GM19023 (cell line): ENCODE results near the gene ETNPPL.

Experiments used
- ATAC-seq: cut with Tn5 transposase; IDR thresholded peaks from one replicate; pipeline ENCODE4 v1.9.1; 2021; ENCODE audit warnings: mild to moderate bottlenecking, moderate library complexity; ENCODE audit not compliant: unreplicated experiment

ETNPPL gene

DNA sequence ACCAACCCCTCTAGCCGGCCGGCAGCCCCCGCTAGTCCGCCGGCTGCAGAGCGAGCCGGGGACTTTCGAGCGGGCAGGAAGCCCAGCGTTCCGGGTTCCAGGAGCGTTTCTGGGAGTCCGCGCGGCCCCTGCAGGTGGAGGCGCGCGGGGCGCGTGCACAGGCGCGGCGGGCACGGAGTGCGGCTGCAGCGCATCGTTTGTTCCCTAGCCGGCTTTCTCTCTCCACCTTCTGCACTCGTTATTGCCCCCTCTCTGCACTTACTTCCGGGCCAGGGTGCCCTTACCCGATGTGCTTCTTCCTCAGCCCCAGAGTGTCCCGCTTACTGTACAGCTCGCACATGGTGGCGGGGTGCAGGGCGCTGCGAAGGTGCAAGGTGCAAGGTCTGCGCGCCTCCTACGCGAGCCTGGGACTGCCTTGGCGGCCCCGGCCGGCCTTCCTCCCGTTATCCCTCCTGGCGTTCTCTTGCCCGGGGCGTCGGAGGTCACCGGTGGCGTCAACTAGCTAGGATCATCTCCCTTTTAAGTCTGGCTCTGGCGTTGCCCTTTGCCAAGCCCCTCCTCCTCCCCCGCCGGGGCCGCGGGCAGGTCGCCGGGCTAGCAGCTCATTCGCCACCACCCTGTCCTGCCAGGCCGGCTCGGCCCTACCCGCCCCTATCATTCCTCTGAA is at the start of gene ETNPPL:
Gene ETNPPL (minus strand): TSS at position 495 of the 667 bp plus-strand sequence. CDS start 155 bp downstream, at position 340.
- ATAC-seq, result no peak

DNA sequence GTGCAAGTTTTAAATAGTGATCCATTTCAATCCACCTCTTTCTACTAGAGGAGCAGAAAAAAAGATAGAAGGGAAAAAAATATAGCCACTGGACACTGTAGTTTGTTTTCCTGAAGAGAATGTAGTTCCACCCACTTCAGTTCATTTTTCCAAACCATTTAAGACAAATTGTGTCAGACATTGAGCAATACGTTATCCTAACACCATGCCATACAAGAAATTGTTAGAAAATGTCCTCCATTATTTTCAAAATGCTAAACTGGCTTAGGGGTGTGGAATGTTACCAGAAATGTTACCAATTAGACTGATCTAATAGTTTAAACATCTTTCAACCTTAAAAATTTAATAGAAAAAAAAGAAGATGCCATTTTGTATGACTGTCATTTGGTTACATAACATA is 48.6 kb upstream of the ETNPPL start:
- no peak for ATAC-seq

DNA sequence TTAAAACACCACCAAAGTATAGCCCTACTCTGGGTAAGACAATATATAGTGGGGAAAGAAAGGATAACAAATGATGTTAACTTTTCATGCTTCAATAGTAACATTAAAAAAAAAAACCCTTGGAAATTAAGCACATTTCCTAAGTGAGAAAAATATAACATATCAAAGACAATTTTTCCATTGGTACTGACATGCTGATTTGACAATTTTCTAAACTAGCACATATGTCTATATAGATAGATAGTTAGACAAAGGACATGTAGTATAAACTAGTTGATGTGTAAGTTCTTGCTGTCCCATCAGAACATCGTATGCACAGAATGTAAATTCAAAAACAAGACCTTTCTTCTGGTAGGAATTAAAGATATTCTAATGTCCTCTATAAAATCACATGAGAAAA is 47.2 kb upstream of the ETNPPL start:
- no peak for ATAC-seq

DNA sequence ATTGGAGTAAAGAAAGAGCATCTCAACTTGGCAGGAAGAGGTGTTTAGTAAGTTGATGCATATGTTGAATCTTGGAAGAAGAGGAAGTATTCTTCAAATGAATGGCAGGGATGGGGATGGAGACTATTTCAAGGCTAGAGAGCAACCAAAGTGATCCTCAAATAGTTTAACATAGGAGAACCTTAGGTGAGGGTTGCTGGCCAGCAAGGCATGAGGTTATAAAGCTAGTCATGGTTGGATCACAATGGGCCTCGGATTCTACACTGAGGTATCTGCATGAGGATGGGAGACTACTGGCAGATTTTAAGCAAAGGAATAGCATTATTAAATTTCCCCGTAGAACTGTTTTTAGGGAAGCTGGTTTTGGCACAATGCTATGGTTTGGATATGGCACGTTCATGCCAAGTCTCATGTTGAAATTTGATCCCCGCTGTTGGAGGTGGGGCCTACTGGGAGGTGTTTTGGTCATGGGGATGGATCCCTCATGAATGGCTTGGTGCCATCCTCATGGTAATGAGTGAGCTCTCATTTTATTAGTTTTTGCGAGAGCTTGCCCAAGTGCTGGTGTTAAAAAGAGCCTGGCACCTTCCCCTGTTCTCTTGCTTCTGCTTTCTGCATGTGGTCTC is 41.9 kb upstream of the ETNPPL start:
- no peak for ATAC-seq

DNA sequence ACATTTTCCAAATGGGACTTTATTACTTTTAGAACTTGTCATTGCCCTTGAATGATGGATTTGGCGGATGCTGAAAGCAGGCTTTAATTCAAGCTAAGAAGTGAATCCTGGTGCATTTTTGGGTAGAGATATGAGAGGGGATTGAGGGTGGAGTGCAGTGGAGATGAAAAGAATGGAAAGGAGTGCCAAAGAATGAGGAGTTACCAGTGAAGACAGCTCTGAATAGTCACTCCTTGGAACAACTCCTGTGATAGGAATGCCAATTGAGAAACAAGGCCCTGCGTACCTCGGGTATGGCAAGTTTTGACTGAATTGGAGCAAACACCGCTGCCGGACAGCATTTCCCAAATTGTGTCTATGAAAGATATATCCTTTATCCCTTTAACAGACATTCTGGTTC is 36.5 kb upstream of the ETNPPL start:
- no peak for ATAC-seq

DNA sequence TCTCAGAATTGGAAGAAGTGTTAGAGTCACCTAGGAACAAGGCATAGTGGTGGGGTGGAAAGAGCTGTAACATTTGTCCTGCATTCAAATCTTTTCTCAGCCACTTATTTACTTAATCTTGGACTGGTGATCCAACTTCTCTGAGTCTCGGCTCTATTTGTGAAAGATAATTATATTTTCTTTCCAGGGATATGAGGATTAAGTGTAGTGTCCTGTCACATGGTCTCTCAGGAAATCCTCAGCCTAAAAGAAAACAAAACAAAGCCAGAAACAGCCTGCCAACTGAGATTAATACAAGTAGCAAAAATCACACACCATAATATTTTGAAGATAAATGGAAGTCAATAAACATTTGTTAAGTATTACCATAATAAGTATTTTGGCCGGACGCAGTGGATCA is 33.3 kb upstream of the ETNPPL start:
- no peak for ATAC-seq

DNA sequence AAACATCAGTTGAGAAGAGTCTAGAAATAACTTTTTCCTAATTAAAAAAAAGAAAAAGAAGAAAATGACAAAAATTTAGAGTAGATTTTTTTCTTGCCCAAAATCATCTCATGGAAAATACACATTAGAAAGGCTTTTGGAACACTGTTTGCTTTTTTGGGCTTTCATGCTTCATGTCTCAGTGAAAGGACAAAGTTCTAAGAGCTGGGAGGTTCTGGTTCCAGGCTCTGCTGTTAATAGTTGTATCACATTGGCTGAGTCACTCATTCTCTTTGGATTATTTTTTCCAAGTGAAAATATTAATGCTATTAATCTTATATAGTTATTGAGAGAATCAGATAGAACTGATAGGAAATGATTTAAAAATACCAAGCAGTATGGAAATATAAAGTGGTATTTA is 32.9 kb upstream of the ETNPPL start:
- no peak for ATAC-seq

DNA sequence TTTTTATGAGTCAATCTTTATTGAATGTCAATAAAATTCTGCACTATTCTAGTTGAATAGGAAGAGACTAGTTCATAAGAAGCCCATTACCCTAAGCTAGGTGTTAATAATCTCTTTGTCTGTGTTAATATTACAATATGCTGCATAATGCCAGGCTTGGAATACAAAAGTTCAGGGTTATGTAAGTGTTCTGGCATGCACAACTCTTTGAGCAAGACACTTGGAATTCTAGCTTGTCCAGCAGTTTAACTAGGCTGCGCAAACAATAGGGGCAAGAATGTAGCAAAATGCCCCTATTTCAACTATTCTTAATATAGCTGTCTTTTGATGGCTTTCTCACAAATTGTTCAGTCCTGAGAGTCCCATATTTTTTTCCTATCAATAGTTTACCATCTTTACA is 31.3 kb upstream of the ETNPPL start:
- ATAC-seq, result no peak

DNA sequence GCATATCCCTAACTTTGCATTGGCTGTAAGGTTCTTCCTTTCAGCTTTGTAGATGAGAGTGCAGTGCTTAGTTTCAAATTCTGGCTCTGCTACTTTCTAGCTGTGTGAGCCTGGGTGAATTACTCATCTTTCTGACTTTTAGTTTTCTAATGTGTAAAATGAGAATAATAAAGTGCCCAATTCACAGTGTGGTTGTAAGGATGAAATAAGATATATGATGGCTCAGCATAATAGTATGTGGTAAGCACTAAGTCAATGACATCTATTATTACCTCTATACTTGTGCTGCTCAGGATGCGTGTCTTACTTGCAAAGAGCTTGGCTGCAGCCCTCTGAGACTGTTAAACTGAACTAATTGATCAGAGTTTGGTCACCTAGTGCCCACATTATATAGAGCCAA is 30.6 kb upstream of the ETNPPL start:
- no peak for ATAC-seq

DNA sequence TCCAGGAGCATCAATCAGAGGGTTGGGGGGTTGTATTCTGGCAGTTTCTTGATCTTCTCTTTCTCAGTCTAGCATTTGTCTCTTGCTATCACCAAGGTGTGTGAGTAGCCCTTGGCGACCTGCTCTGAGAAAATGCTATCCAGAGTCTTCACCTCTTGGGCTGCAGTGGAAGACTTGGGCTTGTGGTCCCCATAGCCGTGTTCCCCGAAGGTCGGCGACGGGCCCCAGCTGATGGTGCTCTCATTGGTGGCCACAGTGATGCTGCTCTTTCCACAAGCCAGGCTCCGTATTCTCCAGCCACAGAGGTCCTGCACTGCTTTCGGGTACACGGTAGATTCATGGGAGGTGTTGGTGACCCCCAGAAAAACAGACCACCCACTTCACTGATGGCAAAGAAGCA is 25.9 kb upstream of the ETNPPL start:
- no peak for ATAC-seq

DNA sequence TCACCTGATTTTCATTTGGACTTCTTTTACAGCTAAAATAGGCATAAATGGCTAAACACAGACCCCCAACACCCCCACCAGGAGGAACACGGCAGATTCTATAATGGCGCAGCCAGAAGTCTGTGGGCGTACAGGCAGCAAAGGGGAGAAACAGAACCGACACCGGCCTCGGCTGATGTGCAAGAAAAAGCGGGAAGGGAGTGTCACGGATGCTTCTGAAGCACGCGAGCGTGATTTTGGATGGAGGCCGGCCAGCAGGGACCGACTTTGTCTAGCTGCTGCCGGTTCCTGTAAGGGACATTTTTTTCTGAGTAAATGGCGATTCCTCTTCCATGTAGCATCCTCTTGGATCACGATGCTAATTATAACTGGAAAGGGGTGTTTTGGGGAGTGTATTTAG is 24.9 kb upstream of the ETNPPL start:
- no peak for ATAC-seq

DNA sequence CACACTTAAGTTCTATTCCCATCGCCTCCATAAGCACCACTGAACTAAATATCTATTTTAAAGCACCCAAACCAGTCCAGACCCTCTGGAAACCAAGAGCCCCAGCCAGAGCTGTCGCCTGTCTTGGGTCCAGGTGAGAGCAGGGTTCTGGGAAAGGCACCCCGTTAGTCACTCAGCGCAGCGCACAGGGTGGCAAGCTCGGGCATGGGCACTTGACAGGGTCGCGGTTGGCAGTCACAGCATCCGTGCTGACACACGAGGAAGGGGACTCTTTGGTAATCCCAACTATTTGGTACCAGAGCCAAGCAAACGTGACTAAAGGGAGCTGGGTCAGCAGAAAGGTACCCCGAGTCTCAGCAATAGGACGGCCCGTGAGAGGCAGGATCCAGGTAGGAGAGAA is 24.3 kb upstream of the ETNPPL start:
- no peak for ATAC-seq

DNA sequence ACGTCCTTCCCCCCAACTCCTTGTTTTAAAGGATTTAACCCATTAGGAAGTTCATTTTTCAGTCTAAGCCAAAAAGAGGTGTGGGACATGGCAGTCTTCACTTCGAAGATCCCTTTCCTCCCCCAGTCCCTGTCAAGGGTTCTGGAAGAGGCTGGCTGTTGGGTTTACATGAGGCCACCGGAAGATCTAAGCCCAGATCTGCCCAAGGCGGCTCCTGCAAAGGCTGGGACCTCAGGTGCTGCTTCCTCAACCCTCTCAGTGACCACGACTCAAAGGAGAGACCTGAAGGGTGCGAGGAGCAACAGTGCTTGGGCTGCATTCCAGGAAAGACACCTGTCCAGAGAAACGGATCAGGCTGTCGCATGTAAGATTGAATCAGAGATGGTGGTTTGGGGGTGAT is 23.5 kb upstream of the ETNPPL start:
- ATAC-seq, result no peak

DNA sequence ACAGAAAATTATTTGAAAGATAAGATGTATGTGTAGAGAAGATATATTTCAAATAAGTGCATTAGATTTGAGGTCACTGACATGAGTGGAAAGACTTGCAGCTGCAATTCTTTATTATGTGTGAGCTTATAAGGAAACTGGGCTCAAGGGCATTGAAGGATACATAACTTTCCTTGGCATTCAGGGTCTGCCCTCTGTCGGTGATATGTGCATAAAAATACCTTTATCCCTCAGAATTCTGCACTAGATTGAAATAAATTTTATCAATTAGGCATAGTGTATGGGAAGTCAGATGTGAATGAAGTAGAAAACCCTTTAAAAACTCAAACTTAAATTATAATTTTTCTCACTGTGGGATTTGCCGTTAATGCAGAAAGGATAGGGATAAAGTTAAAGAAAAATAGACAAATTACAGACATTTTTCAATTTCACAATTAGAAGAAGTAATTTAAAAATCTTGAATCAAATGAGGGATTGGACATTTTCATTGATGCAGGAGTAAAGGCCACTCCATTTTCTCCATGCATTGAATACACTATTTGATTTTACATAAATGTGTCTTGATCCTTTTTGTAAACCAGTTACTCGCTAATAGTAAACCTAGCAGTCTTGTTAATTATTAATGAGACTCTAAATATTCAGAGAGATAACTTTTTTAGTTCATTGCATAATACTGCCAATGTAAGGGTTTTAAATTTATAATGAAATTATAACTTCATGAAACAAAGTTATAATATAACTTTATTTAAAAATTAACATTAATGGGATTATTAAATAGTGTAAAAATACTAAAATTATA is 21.0 kb upstream of the ETNPPL start:
- no peak for ATAC-seq

DNA sequence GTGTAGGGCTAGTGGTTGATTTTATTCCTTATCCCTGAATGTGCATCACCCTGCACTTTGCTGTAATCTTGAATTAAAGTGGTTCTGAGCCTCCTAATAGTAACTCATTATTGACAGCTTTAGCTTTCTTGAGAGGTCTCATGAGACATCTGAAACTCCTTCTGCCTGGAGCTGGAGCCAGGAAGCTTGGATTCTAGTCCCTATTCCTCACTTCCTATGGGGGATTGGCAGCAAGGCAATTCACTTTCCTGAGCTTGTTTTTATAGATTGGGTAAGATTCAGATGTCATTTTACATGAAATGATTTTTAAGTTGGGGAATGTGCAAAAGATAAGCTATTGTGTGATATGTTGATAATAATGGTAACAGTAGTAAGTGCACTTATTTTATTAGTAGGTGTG is 17.1 kb upstream of the ETNPPL start:
- ATAC-seq, result no peak

DNA sequence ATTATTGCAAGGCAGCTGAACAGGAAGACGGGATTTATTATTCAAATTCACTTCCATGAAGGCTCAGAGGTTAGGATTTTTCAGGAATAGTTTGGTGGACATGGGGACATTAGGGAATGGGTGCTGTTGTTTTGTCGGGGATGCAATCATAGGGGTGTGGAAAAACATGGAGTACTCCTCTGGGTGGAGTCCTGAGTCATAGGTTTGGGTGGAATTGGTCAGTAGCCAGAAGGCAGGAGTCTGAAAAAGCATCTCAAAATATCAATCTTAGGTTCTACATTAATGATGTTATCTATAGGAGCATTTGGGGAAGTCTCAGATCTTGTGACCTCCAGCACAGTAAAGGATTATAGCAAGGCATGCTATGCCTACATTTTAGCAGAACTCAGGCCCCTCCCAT is 14.5 kb upstream of the ETNPPL start:
- no peak for ATAC-seq

DNA sequence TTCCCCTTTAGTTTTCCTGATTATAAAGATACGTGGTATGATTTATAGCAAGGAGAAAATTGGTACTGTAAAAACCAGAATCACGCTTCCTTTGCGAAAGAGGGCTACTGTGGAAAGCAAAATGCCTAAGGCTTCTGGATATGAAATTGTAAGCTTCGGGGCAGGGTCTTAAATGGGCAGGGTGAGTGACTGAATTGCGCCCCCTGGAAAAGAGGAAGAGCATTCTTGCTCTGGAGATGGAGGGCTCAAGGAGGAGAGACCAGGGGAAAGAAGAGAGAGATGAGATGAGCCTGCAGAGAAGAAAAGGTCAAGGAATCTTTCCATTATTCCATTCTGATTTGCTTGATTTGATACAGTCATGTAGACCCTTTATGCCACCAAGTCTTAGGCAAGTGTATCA is 13.1 kb upstream of the ETNPPL start:
- ATAC-seq, result no peak

DNA sequence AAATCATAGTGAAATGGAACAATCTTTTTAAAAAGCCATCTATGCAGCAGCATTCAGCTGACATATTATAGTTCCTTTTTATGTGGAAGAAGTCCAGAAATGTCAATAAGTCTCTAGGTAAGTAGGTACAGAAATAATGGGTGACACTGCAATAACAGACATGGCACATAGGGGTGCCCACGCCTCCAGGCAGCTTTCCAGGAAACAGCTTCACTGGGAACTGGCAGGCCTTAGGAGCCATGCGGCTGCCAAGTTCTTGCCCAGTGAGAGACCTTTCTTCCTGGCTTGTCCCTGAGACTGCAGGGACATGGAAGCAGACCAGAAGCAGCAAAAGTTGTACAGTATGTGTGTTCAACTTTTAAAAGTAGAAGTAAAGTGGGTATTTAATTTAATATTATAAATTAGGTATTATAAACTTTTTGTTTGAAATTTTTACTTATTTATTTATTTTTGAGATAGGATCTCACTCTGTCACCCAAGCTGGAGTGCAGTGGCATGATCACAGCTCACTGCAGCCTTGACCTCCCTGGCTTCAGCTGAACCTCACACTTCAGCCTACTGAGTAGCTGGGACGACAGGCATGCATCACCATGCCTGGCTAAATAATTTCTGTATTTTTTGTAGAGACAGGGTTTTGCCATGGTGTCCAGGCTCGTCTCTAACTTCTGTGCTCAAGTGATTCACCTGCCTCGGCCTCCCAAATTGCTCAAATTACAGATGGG is 12.1 kb upstream of the ETNPPL start:
- no peak for ATAC-seq

DNA sequence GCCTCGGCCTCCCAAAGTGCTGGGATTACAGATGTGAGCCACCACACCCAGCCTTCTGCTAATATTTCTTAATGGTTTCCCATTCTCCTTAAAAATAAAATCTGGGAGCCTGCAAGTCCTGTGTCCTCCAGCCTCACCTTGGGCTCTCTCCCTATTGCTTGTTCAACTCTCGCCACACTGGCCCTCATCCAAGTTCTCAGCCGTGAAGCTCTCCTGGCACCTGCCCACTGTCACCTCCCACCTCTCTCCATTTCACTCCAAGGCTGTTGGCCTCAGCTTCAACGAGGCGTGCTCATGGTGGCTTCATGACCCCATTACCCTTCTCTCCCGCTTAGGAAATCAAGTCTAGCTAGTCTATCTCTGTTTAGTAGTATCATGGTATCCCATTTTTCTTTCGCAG is 9.5 kb upstream of the ETNPPL start:
- no peak for ATAC-seq

DNA sequence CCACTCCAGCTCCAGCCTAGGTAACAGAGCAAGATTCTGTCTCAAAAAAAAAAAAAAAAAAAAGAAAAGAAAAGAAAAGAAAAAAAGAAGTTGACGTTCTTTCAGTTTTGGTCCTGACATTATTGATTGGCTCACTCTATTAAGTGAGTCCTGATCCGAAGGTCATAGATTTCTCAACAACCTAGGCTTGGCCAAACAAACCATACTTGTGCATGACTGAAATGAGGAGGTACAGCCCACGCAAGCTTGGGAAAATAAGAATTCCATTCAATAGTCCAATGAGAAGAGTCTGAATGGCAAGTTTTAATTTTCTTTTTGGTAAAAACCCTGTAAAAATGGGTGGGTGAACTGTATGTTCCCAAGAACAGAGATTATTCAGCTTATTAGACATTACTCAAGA is 3.2 kb upstream of the ETNPPL start:
- ATAC-seq, result no peak

DNA sequence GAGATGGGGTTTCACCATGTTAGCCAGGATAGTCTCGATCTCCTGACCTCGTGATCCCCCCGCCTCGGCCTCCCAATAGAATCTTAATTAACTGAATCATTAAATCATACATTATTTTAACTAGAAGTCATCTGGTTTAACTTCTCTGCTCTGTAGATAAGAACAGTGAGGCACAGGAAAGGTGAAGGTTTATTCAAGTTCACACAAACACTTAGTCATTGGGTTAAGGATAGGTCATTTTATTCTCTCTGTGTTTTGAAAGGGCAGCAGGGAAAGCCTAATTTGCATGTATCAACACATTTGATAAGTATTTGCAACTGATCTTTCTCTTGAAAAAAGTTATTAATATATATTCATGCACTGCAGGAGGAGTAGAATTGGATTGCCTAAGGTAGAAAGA is 1.1 kb upstream of the ETNPPL start:
- ATAC-seq, result no peak

DNA sequence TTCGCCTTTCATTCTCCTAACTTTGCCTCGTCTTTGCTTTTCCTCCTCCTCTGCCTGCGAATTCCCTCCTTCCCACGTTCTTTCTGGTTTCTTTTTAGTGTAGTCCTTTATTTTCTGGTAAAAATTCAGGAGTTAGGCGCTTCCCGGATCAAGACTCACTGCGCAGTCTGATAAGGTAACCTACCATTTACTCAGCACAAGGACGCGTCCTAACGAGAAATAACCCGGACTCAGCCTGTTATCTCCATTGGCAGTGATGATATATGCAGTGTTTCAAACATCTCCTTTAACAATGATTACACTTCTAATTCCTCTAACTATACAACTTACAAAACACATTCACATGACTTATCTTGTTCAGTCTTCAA is 357 bp upstream of the ETNPPL start:
- no peak for ATAC-seq
